SK-N-SH treated with all-trans-retinoic acid at 6 μM for 48 hours (cell line): Measurements from ENCODE around the gene DNAI7.

Experiments used
- ARNTL ChIP-seq: fragments of 450-650 bp; formaldehyde crosslinking; IDR thresholded peaks from 2 replicates; pipeline ENCODE4 v1.5.0; 2020; ENCODE audit warnings: low read depth, mild to moderate bottlenecking, moderate library complexity, borderline replicate concordance
- BACH2 ChIP-seq: fragments of 250-450 bp; sonication (Bioruptor Pico); IDR thresholded peaks from 2 replicates; pipeline ENCODE4 v1.9.0; 2021; ENCODE audit warnings: mild to moderate bottlenecking, borderline replicate concordance
- ISL1 ChIP-seq: fragments of 250-450 bp; sonication (Bioruptor Pico); IDR thresholded peaks from 2 replicates; pipeline ENCODE4 v2.1.2; 2022; ENCODE audit warnings: mild to moderate bottlenecking, moderate library complexity
- PPARA ChIP-seq: fragments of 250-450 bp; sonication (Bioruptor Pico); IDR thresholded peaks from 2 replicates; pipeline ENCODE4 v1.5.0; 2020; ENCODE audit warnings: mild to moderate bottlenecking, borderline replicate concordance
- RARB ChIP-seq: fragments of 250-450 bp; sonication (Bioruptor Pico); IDR thresholded peaks from 2 replicates; pipeline ENCODE4 v1.8.0; 2021; ENCODE audit warnings: mild to moderate bottlenecking, moderate library complexity
- TCF4 ChIP-seq: fragments of 250-450 bp; sonication (Bioruptor Pico); IDR thresholded peaks from 2 replicates; pipeline ENCODE4 v1.8.0; 2021; ENCODE audit warnings: mild to moderate bottlenecking, moderate library complexity, borderline replicate concordance
- ZFP3 ChIP-seq: fragments of 250-450 bp; sonication (Bioruptor Pico); IDR thresholded peaks from 2 replicates; pipeline ENCODE4 v1.5.0; 2020; ENCODE audit warnings: mild to moderate bottlenecking, moderate library complexity
- ZFP30 ChIP-seq: fragments of 450-650 bp; formaldehyde crosslinking; IDR thresholded peaks from 2 replicates; pipeline ENCODE4 v1.5.0; 2022; ENCODE audit warnings: mild to moderate bottlenecking, moderate library complexity
- ZNF8 ChIP-seq: fragments of 450-650 bp; formaldehyde crosslinking; IDR thresholded peaks from 2 replicates; pipeline ENCODE4 v1.5.0; 2020; ENCODE audit warnings: mild to moderate bottlenecking, moderate library complexity
- TF ChIP-seq, protein P1 (sequence below): fragments of 250-450 bp; sonication (Bioruptor Pico); IDR thresholded peaks from 2 replicates; pipeline ENCODE4 v1.5.1; 2021; ENCODE audit warnings: mild to moderate bottlenecking, moderate library complexity
- TF ChIP-seq, protein P2 (sequence below): fragments of 250-450 bp; sonication (Bioruptor Pico); IDR thresholded peaks from 2 replicates; pipeline ENCODE4 v1.8.0; 2020; ENCODE audit warnings: mild to moderate bottlenecking, moderate library complexity, borderline replicate concordance

GRCh38 chr12:25131270-25131669, 63.7 kb downstream of the DNAI7 start:
- TF ChIP-seq ISL1 (no peak), ZNF8 (CRISPR knock-in tag) (no peak), ZFP30 (CRISPR knock-in tag) (no peak), RARB (no peak), ARNTL (CRISPR knock-in tag) (no peak), TCF4 (CRISPR knock-in tag) (no peak), PPARA (CRISPR knock-in tag) (no peak), ZFP3 (no peak), BACH2 (CRISPR knock-in tag) (no peak)
- TF ChIP-seq, protein P1, sequence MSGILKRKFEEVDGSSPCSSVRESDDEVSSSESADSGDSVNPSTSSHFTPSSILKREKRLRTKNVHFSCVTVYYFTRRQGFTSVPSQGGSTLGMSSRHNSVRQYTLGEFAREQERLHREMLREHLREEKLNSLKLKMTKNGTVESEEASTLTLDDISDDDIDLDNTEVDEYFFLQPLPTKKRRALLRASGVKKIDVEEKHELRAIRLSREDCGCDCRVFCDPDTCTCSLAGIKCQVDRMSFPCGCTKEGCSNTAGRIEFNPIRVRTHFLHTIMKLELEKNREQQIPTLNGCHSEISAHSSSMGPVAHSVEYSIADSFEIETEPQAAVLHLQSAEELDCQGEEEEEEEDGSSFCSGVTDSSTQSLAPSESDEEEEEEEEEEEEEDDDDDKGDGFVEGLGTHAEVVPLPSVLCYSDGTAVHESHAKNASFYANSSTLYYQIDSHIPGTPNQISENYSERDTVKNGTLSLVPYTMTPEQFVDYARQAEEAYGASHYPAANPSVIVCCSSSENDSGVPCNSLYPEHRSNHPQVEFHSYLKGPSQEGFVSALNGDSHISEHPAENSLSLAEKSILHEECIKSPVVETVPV (CRISPR knock-in tag): no peak
- TF ChIP-seq, protein P2, sequence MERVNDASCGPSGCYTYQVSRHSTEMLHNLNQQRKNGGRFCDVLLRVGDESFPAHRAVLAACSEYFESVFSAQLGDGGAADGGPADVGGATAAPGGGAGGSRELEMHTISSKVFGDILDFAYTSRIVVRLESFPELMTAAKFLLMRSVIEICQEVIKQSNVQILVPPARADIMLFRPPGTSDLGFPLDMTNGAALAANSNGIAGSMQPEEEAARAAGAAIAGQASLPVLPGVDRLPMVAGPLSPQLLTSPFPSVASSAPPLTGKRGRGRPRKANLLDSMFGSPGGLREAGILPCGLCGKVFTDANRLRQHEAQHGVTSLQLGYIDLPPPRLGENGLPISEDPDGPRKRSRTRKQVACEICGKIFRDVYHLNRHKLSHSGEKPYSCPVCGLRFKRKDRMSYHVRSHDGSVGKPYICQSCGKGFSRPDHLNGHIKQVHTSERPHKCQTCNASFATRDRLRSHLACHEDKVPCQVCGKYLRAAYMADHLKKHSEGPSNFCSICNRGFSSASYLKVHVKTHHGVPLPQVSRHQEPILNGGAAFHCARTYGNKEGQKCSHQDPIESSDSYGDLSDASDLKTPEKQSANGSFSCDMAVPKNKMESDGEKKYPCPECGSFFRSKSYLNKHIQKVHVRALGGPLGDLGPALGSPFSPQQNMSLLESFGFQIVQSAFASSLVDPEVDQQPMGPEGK (CRISPR knock-in tag): no peak
